H9 (cell line): ENCODE results near the gene KLK7. TPM values are rescaled to one million over a fixed set of nuclear protein-coding genes. Genes with fewer than 3 reads are reported as not detected.

Source experiments
- DNase-seq: peaks from one replicate; pipeline ENCODE4 v3.0.0-alpha.2; 2017
- H2AFZ ChIP-seq: one replicate; pipeline ENCODE4 v1.6.1; 2013; ENCODE audit warnings: mild to moderate bottlenecking, low read length, control low read depth, moderate library complexity
- H2AK5ac ChIP-seq: 2 replicates; pipeline ENCODE4 v1.6.1; 2013; ENCODE audit warnings: low read length, control low read depth, mixed read lengths; ENCODE audit not compliant: insufficient read length
- H2BK120ac ChIP-seq: one replicate; pipeline ENCODE4 v1.6.1; 2013; ENCODE audit warnings: low read depth, mild to moderate bottlenecking, low read length, control low read depth, inconsistent platforms; ENCODE audit not compliant: poor library complexity, severe bottlenecking
- H2BK12ac ChIP-seq: 2 replicates; pipeline ENCODE4 v1.6.1; 2013; ENCODE audit warnings: low read length, control low read depth, mixed read lengths, low read depth; ENCODE audit not compliant: insufficient read length
- H2BK15ac ChIP-seq: 2 replicates; pipeline ENCODE4 v1.6.1; 2013; ENCODE audit warnings: low read depth, low read length, control low read depth
- H2BK20ac ChIP-seq: one replicate; pipeline ENCODE4 v1.6.1; 2013; ENCODE audit warnings: low read depth, mild to moderate bottlenecking, low read length, control low read depth, inconsistent platforms; ENCODE audit not compliant: poor library complexity, severe bottlenecking
- H2BK5ac ChIP-seq: 2 replicates; pipeline ENCODE4 v1.6.1; 2013; ENCODE audit warnings: low read length, control low read depth, mixed read lengths; ENCODE audit not compliant: insufficient read length
- H3K14ac ChIP-seq: 2 replicates; pipeline ENCODE4 v1.6.1; 2013; ENCODE audit warnings: low read length, control low read depth; ENCODE audit not compliant: insufficient read depth
- H3K18ac ChIP-seq: 2 replicates; pipeline ENCODE4 v1.6.1; 2013; ENCODE audit warnings: low read depth, mild to moderate bottlenecking, mixed read lengths, low read length, control low read depth; ENCODE audit not compliant: insufficient read length
- H3K23ac ChIP-seq: 2 replicates; pipeline ENCODE4 v1.6.1; 2013; ENCODE audit warnings: low read length, control low read depth, mixed read lengths, low read depth; ENCODE audit not compliant: insufficient read length
- H3K23me2 ChIP-seq: 2 replicates; pipeline ENCODE4 v1.6.1; 2013; ENCODE audit warnings: low read depth, mild to moderate bottlenecking, mixed read lengths, low read length, control low read depth; ENCODE audit not compliant: insufficient read length, poor library complexity, severe bottlenecking
- H3K27ac ChIP-seq: 2 replicates; pipeline ENCODE4 v1.5.1; 2013; ENCODE audit warnings: low read length, control low read depth, mixed read lengths, low read depth; ENCODE audit not compliant: insufficient read length
- H3K27me3 ChIP-seq: 2 replicates; pipeline ENCODE4 v1.6.1; 2013; ENCODE audit warnings: low read length, control low read depth, inconsistent platforms; ENCODE audit not compliant: insufficient read depth
- H3K4ac ChIP-seq: 2 replicates; pipeline ENCODE4 v1.6.1; 2013; ENCODE audit warnings: low read depth, mild to moderate bottlenecking, control low read depth, inconsistent platforms, low read length, moderate library complexity
- H3K4me1 ChIP-seq: 2 replicates; pipeline ENCODE4 v1.6.1; 2013; ENCODE audit warnings: low read length, control low read depth, inconsistent platforms; ENCODE audit not compliant: insufficient read depth
- H3K4me2 ChIP-seq: 2 replicates; pipeline ENCODE4 v1.6.1; 2013; ENCODE audit warnings: low read length, control low read depth, mixed read lengths; ENCODE audit not compliant: insufficient read length, insufficient read depth
- H3K56ac ChIP-seq: 2 replicates; pipeline ENCODE4 v1.6.1; 2013; ENCODE audit warnings: low read depth, mild to moderate bottlenecking, mixed read lengths, low read length, control low read depth; ENCODE audit not compliant: insufficient read length
- H3K79me1 ChIP-seq: 2 replicates; pipeline ENCODE4 v1.6.1; 2013; ENCODE audit warnings: low read depth, mild to moderate bottlenecking, moderate library complexity, low read length, control low read depth, inconsistent platforms; ENCODE audit not compliant: insufficient read depth, poor library complexity, severe bottlenecking
- H3K79me2 ChIP-seq: 2 replicates; pipeline ENCODE4 v1.6.1; 2013; ENCODE audit warnings: low read length, control low read depth, inconsistent platforms; ENCODE audit not compliant: insufficient read depth
- H3K9ac ChIP-seq: 2 replicates; pipeline ENCODE4 v1.6.1; 2013; ENCODE audit warnings: low read length, control low read depth, mixed read lengths; ENCODE audit not compliant: insufficient read length; ENCODE audit errors: extremely low read depth
- H3K9me3 ChIP-seq: one replicate; pipeline ENCODE4 v1.6.1; 2013; ENCODE audit warnings: low read depth, low read length, inconsistent platforms; ENCODE audit not compliant: control insufficient read depth
- H3T11ph ChIP-seq: one replicate; pipeline ENCODE4 v1.6.1; 2013; ENCODE audit warnings: mild to moderate bottlenecking, low read length, control low read depth, inconsistent platforms
- H4K20me1 ChIP-seq: one replicate; pipeline ENCODE4 v1.6.1; 2013; ENCODE audit not compliant: control insufficient read depth, insufficient read length, insufficient read depth
- H4K5ac ChIP-seq: 2 replicates; pipeline ENCODE4 v1.6.1; 2013; ENCODE audit warnings: low read depth, mild to moderate bottlenecking, mixed read lengths, low read length, control low read depth; ENCODE audit not compliant: insufficient read length
- H4K8ac ChIP-seq: replicated peaks from 2 replicates; pipeline ENCODE4 v1.6.1; 2013; ENCODE audit warnings: low read length, control low read depth, mixed read lengths, low read depth; ENCODE audit not compliant: insufficient read length
- H4K91ac ChIP-seq: 2 replicates; pipeline ENCODE4 v1.6.1; 2013; ENCODE audit warnings: low read depth, mild to moderate bottlenecking, moderate library complexity, mixed read lengths, low read length, control low read depth; ENCODE audit not compliant: insufficient read length
- H3K27ac Mint-ChIP-seq, 3 experiments: 2 replicates in 2 of 3; 3 replicates in 1 of 3; pipeline ENCODE4 v1.8.0; 2020 to 2021; ENCODE audit warnings: mixed read lengths in 3 of 3, mild to moderate bottlenecking in 1 of 3, moderate library complexity in 1 of 3
- H3K27me3 Mint-ChIP-seq: 2 replicates; pipeline ENCODE4 v1.8.0; 2021; ENCODE audit warnings: low read depth, mild to moderate bottlenecking, moderate library complexity, mixed read lengths
- H3K36me3 Mint-ChIP-seq, 3 experiments: 2 replicates in 2 of 3; 3 replicates in 1 of 3; pipeline ENCODE4 v1.8.0; 2020 to 2021; ENCODE audit warnings: low read depth in 3 of 3, mixed read lengths in 3 of 3; ENCODE audit not compliant: insufficient read depth in 1 of 3
- H3K4me1 Mint-ChIP-seq, 2 experiments: 2 replicates each; pipeline ENCODE4 v1.8.0; 2020; ENCODE audit warnings: mixed read lengths in 2 of 2
- H3K4me3 Mint-ChIP-seq, 2 experiments: 2 replicates in 1 of 2; 3 replicates in 1 of 2; pipeline ENCODE4 v1.8.0; 2020 to 2021; ENCODE audit warnings: mild to moderate bottlenecking in 2 of 2, mixed read lengths in 2 of 2, moderate library complexity in 1 of 2
- H3K9me3 Mint-ChIP-seq, 2 experiments: 2 replicates in 1 of 2; 3 replicates in 1 of 2; pipeline ENCODE4 v1.8.0; 2020; ENCODE audit warnings: mild to moderate bottlenecking in 2 of 2, mixed read lengths in 2 of 2, moderate library complexity in 1 of 2
- WGBS: extraction: QIAGEN DNeasy Blood & Tissue Kit; methylation state at CpG from one replicate; pipeline ENCODE4 v1.1.7; 2013; ENCODE audit warnings: missing lambda C conversion rate, low lambda C conversion rate, mixed read lengths; ENCODE audit not compliant: insufficient read length; ENCODE audit errors: extremely low coverage; 5-methylcytosine and 5-hydroxymethylcytosine counted together
- total RNA-seq: library from RNA; stranded (reverse); gene quantifications from 2 replicates; pipeline ENCODE4 v1.2.1, GENCODE V29; 2021
- TF ChIP-seq, protein P1 (sequence below): fragments of 200-600 bp; sonication (generic); conservative IDR thresholded peaks from 3 replicates; pipeline ENCODE4 v1.8.0; 2021; ENCODE audit warnings: antibody characterized with exemption, mild to moderate bottlenecking

Gene KLK7
- total RNA-seq, 1 experiment from 2014 or later: 0.52 TPM

DNA sequence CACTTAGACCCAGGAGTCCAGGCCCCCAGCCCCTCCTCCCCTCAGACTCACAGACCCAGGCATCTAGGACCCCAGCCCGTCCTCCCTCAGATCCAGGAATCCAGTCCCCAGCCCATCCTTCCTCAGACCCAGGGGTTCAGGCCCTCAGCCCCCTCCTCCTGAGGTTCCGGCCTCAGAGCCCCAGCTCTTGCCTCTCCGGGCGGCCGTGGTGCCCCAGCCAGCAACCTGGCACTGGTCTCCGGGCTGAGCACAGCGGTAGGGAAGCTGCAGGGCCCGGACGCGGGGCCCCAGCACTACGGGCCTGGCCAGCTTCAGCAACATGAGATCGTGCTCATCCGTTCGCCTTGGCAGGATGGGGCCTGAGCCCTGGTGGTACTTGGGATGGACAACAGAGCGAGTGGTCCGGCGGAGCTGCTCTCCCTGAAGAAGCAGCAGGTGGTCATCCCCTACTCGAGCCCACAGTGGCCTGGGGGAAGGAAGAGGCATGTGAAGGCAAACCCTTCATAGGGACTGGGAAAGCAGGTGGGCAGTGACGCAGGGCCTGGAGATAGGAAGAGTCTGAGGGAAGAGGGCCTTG is 32.1 kb upstream of the KLK7 start:
- Histone ChIP-seq H2BK120ac (no peak overlapping the region), H3K4ac (no peak overlapping the region), H2BK12ac (no peak overlapping the region), H3K18ac (no peak overlapping the region), H4K5ac (no peak overlapping the region), H2BK20ac (no peak overlapping the region), H3K4me2 (no peak overlapping the region), H3K14ac (no peak overlapping the region), H3K9ac (no peak overlapping the region), H3K79me2 (no peaks in the 10 kb centered on the region), H2BK15ac (no peak overlapping the region), H3K56ac (no peak overlapping the region), H2BK5ac (no peak overlapping the region), H3K23ac (no peak overlapping the region), H3K79me1 (no peaks in the 10 kb centered on the region), H3T11ph (no peak overlapping the region), H2AFZ (no peak overlapping the region), H2AK5ac (no peak overlapping the region), H3K9me3 (no peaks in the 10 kb centered on the region), H3K27me3 (no peaks in the 10 kb centered on the region; the same call in 1 of the 2 replicates), H3K4me1 (no peaks in the 10 kb centered on the region), H3K27ac (no peak overlapping the region), H4K91ac (no peak overlapping the region), H3K23me2 (peaks cover 16% of the 10 kb centered on the region), H4K8ac (no peak overlapping the region), H4K20me1 (no peaks in the 10 kb centered on the region)
- Mint-ChIP-seq H3K27ac (no peak overlapping the region), H3K27me3 (peaks cover 75% of the 10 kb centered on the region), H3K36me3 (peaks cover 0 to 2% (median 0%) of the 10 kb centered on the region in 3 experiments; a peak in 2 of 7 replicates), H3K4me3 (peak overlapping the region; percentile 19 to 73; a peak in 4 of 5 replicates), H3K4me1 (peaks cover 8 to 18% of the 10 kb centered on the region in 2 experiments), H3K9me3 (peaks cover 0 to 13% of the 10 kb centered on the region in 2 experiments; a peak in 4 of 5 replicates)
- TF ChIP-seq, protein P1, sequence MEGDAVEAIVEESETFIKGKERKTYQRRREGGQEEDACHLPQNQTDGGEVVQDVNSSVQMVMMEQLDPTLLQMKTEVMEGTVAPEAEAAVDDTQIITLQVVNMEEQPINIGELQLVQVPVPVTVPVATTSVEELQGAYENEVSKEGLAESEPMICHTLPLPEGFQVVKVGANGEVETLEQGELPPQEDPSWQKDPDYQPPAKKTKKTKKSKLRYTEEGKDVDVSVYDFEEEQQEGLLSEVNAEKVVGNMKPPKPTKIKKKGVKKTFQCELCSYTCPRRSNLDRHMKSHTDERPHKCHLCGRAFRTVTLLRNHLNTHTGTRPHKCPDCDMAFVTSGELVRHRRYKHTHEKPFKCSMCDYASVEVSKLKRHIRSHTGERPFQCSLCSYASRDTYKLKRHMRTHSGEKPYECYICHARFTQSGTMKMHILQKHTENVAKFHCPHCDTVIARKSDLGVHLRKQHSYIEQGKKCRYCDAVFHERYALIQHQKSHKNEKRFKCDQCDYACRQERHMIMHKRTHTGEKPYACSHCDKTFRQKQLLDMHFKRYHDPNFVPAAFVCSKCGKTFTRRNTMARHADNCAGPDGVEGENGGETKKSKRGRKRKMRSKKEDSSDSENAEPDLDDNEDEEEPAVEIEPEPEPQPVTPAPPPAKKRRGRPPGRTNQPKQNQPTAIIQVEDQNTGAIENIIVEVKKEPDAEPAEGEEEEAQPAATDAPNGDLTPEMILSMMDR: no peak
- no peak for DNase-seq
- WGBS: no CpG with 5 or more reads among the region's 19 CpGs
